GM10248 (cell line): ENCODE data around the gene ERBB4.

Experiments
- CTCF ChIA-PET: fragments of 300-600 bp; sonication (Branson Sonifier 250); formaldehyde crosslinking; extraction: SDS; loops from one replicate; lab custom pipeline; 2021; ENCODE audit warnings: antibody characterized with exemption; lab: Yijun Ruan, JAX
- POLR2A ChIA-PET: fragments of 350-650 bp; sonication (Branson Sonifier 250); formaldehyde crosslinking; extraction: SDS; loops from one replicate; lab custom pipeline; 2020; ENCODE audit warnings: antibody characterized with exemption; lab: Yijun Ruan, JAX
- DNase-seq: peaks from one replicate; pipeline ENCODE4 v3.0.0; 2012; ENCODE audit errors: extremely low spot score
- TF ChIP-seq, protein P1 (sequence below): IDR thresholded peaks from 2 replicates; pipeline ENCODE4 v1.5.1; 2012; ENCODE audit warnings: mild to moderate bottlenecking, low read depth; ENCODE audit errors: extremely low read depth, missing control alignments, control extremely low read depth

The ERBB4 gene

GRCh38 chr2:211944572-211944971 lies 594.0 kb downstream of the ERBB4 start:
- ChIA-PET POLR2A (no interaction called here), CTCF (no interaction called here)
- DNase-seq: no peak
- TF ChIP-seq, protein P1, sequence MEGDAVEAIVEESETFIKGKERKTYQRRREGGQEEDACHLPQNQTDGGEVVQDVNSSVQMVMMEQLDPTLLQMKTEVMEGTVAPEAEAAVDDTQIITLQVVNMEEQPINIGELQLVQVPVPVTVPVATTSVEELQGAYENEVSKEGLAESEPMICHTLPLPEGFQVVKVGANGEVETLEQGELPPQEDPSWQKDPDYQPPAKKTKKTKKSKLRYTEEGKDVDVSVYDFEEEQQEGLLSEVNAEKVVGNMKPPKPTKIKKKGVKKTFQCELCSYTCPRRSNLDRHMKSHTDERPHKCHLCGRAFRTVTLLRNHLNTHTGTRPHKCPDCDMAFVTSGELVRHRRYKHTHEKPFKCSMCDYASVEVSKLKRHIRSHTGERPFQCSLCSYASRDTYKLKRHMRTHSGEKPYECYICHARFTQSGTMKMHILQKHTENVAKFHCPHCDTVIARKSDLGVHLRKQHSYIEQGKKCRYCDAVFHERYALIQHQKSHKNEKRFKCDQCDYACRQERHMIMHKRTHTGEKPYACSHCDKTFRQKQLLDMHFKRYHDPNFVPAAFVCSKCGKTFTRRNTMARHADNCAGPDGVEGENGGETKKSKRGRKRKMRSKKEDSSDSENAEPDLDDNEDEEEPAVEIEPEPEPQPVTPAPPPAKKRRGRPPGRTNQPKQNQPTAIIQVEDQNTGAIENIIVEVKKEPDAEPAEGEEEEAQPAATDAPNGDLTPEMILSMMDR: no peak

DNA sequence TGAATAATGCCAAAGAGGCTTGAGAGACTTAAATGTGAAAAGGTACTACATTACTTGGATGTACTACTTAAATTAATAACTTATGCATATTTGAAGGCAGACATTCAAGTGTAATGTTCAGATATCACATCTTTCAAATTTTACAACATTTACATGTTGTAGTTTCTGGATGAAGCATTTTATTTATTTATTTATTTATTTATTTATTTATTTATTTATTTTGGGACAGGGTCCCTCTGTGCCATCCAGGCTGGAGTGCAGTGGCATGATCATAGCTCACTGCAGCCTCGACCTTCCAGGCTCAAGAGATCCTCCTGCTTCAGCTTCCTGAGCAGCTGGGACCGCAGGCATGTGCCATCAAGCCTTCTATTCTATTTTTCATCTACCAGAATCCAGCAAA lies 596.4 kb downstream of the ERBB4 start:
- POLR2A ChIA-PET: no interaction called here
- DNase-seq: no peak
- TF ChIP-seq, protein P1: no peak
- CTCF ChIA-PET: no interaction called here

DNA sequence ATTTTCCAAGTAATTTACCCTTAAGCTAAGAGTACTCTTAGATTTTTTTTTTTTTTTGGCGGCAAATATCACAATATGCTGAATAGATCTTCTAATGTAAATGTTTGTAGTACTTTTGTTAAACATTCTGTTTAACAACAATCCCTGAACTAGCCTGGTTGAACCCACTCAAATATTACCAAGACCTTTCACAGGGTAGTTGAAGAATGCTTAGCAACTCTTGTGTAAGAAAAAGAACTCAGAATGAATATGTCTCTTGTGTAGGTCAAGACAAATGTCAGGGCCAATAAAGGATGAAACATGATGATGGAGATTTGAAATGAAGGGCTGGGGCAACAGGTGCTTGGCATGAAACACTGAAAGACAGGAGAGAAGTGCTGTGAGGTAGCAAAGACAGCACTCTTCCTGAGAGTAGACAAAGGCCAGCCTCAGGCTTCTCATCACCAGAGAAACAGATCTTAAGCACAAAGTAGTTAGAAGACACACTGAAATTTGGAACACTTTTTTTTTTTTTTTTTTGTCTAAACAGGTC lies 597.3 kb downstream of the ERBB4 start:
- ChIA-PET CTCF (no interaction called here), POLR2A (no interaction called here)
- no peak for DNase-seq
- TF ChIP-seq, protein P1: no peak

DNA sequence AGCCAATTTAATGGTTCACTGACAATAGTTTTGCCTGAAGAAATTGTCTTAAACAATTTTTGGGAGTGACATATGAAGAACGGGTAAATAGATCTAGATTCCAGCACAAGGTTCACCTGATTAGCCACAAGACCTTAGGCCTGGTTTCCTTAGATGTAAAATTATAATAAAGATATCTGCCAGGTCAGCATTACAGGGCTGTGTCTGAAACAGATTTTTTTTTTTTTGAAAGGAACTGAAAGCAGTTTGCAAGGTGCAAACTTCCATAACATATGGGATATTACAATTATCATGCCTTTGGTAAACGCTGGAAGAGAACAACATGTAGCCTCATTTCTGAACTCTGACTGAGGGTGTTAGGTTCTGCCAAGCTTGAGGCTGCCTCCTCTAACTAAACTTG lies 599.4 kb downstream of the ERBB4 start:
- ChIA-PET CTCF (interaction anchor here (1.2 kb wide), 1 partner anchor 32 kb away, joined by 4 read pairs; no protein-coding TSS in a partner anchor), POLR2A (no interaction called here)
- TF ChIP-seq, protein P1: no peak
- no peak for DNase-seq

- CTCF ChIA-PET: no interaction called here
Observed at GRCh38 chr2:211934811-211935210, 603.8 kb downstream of the ERBB4 start.

GRCh38 chr2:211931314-211931713 lies 607.3 kb downstream of the ERBB4 start:
- CTCF ChIA-PET: no interaction called here

More at GRCh38 chr2:211934811-211935210, 603.8 kb downstream of the ERBB4 start:
- DNase-seq: no peak
- POLR2A ChIA-PET: no interaction called here
- TF ChIP-seq, protein P1: no peak

More at GRCh38 chr2:211931314-211931713, 607.3 kb downstream of the ERBB4 start:
- DNase-seq: no peak
- POLR2A ChIA-PET: no interaction called here
- TF ChIP-seq, protein P1: no peak
